Activated CD4-positive, alpha-beta T cell treated with anti-CD3 and anti-CD28 coated beads, Interleukin-2, amount 10 ng/mL, durations not matched to agents 7 days and 5 days (primary cell): ENCODE results near the gene SYNGAP1. TPM values are rescaled to one million over a fixed set of nuclear protein-coding genes. Genes with fewer than 3 reads are reported as not detected.

Source experiments
- CTCF ChIA-PET: fragments of 350-600 bp; sonication (Branson Sonifier 250); formaldehyde crosslinking; loops from one replicate; lab custom pipeline; 2021; ENCODE audit warnings: antibody characterized with exemption; lab: Charles Lee
- POLR2A ChIA-PET: fragments of 350-600 bp; sonication (Branson Sonifier 250); formaldehyde crosslinking; loops from one replicate; lab custom pipeline; 2021; ENCODE audit warnings: antibody characterized with exemption; lab: Charles Lee
- DNase-seq: peaks from one replicate; pipeline ENCODE4 v3.0.0-alpha.2; 2020
- H3K27ac Mint-ChIP-seq: one replicate; pipeline ENCODE4 v1.8.0; 2021; ENCODE audit warnings: mild to moderate bottlenecking, moderate library complexity, mixed read lengths
- H3K27me3 Mint-ChIP-seq: one replicate; pipeline ENCODE4 v1.8.0; 2021; ENCODE audit warnings: mixed read lengths
- H3K36me3 Mint-ChIP-seq: one replicate; pipeline ENCODE4 v1.8.0; 2021; ENCODE audit warnings: low read depth, mixed read lengths
- H3K4me1 Mint-ChIP-seq: one replicate; pipeline ENCODE4 v1.8.0; 2021; ENCODE audit warnings: mixed read lengths
- H3K4me3 Mint-ChIP-seq: one replicate; pipeline ENCODE4 v1.8.0; 2021; ENCODE audit warnings: mild to moderate bottlenecking, moderate library complexity, mixed read lengths
- H3K9me3 Mint-ChIP-seq: one replicate; pipeline ENCODE4 v1.8.0; 2021; ENCODE audit warnings: mixed read lengths
- total RNA-seq, 2 experiments: library from RNA; stranded (reverse); gene quantifications; one replicate each; pipeline ENCODE4 v1.2.3, GENCODE V29; 2021

Gene SYNGAP1
- total RNA-seq, 2 experiments from 2014 or later, result 42.9 to 44.9 TPM

GRCh38 chr6:33427585-33428223 is 7.8 kb downstream of the SYNGAP1 start:
- DNase-seq, result peak; percentile 64
- H3K27ac Mint-ChIP-seq, result peak overlapping the region; percentile 90
- POLR2A ChIA-PET, result no interaction called here
- CTCF ChIA-PET, result no interaction called here
- H3K9me3 Mint-ChIP-seq, result no peaks in the 10 kb centered on the region
- no peaks in the 10 kb centered on the region for H3K27me3 Mint-ChIP-seq
- peaks cover 86% of the 10 kb centered on the region for H3K4me1 Mint-ChIP-seq
- H3K36me3 Mint-ChIP-seq, result peaks cover 21% of the 10 kb centered on the region
- peak overlapping the region; percentile 88 for H3K4me3 Mint-ChIP-seq

DNA sequence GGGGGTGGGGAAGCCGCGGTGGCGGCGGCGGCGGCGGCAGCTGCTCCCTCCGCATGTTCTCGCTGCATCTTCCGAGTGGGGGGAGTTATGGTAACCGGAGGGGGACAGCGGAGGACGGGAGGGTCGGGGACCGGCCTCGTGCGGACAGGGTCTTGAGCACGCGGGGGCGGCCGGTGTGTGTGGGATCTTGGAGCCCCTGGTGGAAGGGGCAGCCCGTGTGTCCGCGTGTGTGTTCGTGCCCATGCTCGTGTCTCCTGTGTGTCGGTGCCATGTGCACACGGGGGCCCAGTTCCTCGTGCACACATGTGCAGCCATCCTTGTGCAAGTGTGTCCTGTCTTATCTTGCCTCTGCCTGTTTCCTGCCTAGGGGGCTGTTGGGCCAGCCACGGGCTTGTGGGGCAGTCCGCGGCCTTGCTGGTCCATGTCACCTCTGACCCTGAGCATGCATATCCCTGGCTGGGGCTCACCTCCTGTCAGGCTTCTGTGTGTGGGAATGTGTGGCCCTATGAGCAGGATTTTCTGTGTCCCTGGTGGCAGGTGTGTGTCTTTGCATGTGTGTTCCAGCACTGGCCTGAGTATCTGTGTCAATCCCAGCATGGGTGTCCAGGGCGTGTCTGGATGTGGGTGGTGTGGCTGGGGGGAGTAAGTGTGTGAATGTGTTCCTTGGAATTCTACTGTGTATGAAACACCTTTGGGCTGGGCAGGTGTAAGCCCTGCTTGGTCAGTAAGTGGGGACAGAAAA is 8.5 kb downstream of the SYNGAP1 start:
- ChIA-PET CTCF (interaction anchor here (0.7 to 4.1 kb wide), 10 partner anchors 10 to 805 kb away, joined by 3 to 28 read pairs (median 4); partner anchors contain the start of genes CUTA, SYNGAP1 and ZBTB22), POLR2A (interaction anchor here (1.0 kb wide), 1 partner anchor 142 kb away, joined by 3 read pairs; no protein-coding TSS in a partner anchor)
- H3K4me3 Mint-ChIP-seq, result peak overlapping the region; percentile 83
- peaks cover 24% of the 10 kb centered on the region for H3K36me3 Mint-ChIP-seq
- H3K9me3 Mint-ChIP-seq, result no peaks in the 10 kb centered on the region
- no peaks in the 10 kb centered on the region for H3K27me3 Mint-ChIP-seq
- peak overlapping the region; percentile 93 for H3K27ac Mint-ChIP-seq
- DNase-seq, result peak; percentile 45
- H3K4me1 Mint-ChIP-seq, result peaks cover 86% of the 10 kb centered on the region

GRCh38 chr6:33428966-33429749 is 9.3 kb downstream of the SYNGAP1 start:
- Mint-ChIP-seq H3K27ac (peak overlapping the region; percentile 93), H3K9me3 (no peaks in the 10 kb centered on the region), H3K27me3 (no peaks in the 10 kb centered on the region), H3K36me3 (peaks cover 17% of the 10 kb centered on the region), H3K4me3 (peak overlapping the region; percentile 83), H3K4me1 (peaks cover 80% of the 10 kb centered on the region)
- POLR2A ChIA-PET, result interaction anchor here (1.0 kb wide), 1 partner anchor 142 kb away, joined by 3 read pairs; no protein-coding TSS in a partner anchor
- CTCF ChIA-PET, result interaction anchor here (0.5 to 4.1 kb wide), 12 partner anchors 11 to 804 kb away, joined by 3 to 28 read pairs (median 4); partner anchors contain the start of genes CUTA, ITPR3, SYNGAP1 and ZBTB22
- no peak for DNase-seq

GRCh38 chr6:33429750-33430052 is 9.8 kb downstream of the SYNGAP1 start:
- ChIA-PET POLR2A (interaction anchor here (1.0 kb wide), 1 partner anchor 141 kb away, joined by 3 read pairs; no protein-coding TSS in a partner anchor), CTCF (interaction anchor here (0.5 to 4.1 kb wide), 8 partner anchors 11 to 804 kb away, joined by 3 to 28 read pairs (median 3); partner anchors contain the start of genes BAK1, CUTA, ITPR3 and SYNGAP1)
- Mint-ChIP-seq H3K9me3 (no peaks in the 10 kb centered on the region), H3K36me3 (peaks cover 12% of the 10 kb centered on the region), H3K4me1 (peaks cover 74% of the 10 kb centered on the region), H3K27ac (peak overlapping the region; percentile 93), H3K27me3 (no peaks in the 10 kb centered on the region), H3K4me3 (peak overlapping the region; percentile 83)
- DNase-seq, result peak; percentile 39

- CTCF ChIA-PET, result interaction anchor here (0.9 to 4.1 kb wide), 6 partner anchors 12 to 271 kb away, joined by 3 to 28 read pairs (median 4); partner anchors contain the start of genes BAK1, CUTA and SYNGAP1
- DNase-seq, result peak; percentile 39
- Mint-ChIP-seq H3K36me3 (peaks cover 14% of the 10 kb centered on the region), H3K27ac (peak overlapping the region; percentile 93), H3K9me3 (no peaks in the 10 kb centered on the region), H3K4me3 (peak overlapping the region; percentile 83), H3K27me3 (no peaks in the 10 kb centered on the region), H3K4me1 (peaks cover 70% of the 10 kb centered on the region)
- POLR2A ChIA-PET, result interaction anchor here (1.1 kb wide), 1 partner anchor 20 kb away, joined by 3 read pairs; the partner anchor contains the start of gene PHF1
These were observed 10.5 kb downstream of the SYNGAP1 start for GRCh38 chr6:33430334-33430733.

GRCh38 chr6:33430991-33431879 is 11.4 kb downstream of the SYNGAP1 start:
- H3K4me1 Mint-ChIP-seq, result peaks cover 67% of the 10 kb centered on the region
- DNase-seq, result peak; percentile 89
- peak overlapping the region; percentile 93 for H3K27ac Mint-ChIP-seq
- H3K9me3 Mint-ChIP-seq, result no peaks in the 10 kb centered on the region
- POLR2A ChIA-PET, result interaction anchor here (1.1 kb wide), 1 partner anchor 21 kb away, joined by 3 read pairs; the partner anchor contains the start of gene PHF1
- no peaks in the 10 kb centered on the region for H3K27me3 Mint-ChIP-seq
- CTCF ChIA-PET, result interaction anchor here (0.6 to 4.1 kb wide), 8 partner anchors 13 to 270 kb away, joined by 3 to 28 read pairs (median 4); partner anchors contain the start of genes BAK1, CUTA, SYNGAP1 and ZBTB9
- peaks cover 16% of the 10 kb centered on the region for H3K36me3 Mint-ChIP-seq
- peak overlapping the region; percentile 83 for H3K4me3 Mint-ChIP-seq

DNA sequence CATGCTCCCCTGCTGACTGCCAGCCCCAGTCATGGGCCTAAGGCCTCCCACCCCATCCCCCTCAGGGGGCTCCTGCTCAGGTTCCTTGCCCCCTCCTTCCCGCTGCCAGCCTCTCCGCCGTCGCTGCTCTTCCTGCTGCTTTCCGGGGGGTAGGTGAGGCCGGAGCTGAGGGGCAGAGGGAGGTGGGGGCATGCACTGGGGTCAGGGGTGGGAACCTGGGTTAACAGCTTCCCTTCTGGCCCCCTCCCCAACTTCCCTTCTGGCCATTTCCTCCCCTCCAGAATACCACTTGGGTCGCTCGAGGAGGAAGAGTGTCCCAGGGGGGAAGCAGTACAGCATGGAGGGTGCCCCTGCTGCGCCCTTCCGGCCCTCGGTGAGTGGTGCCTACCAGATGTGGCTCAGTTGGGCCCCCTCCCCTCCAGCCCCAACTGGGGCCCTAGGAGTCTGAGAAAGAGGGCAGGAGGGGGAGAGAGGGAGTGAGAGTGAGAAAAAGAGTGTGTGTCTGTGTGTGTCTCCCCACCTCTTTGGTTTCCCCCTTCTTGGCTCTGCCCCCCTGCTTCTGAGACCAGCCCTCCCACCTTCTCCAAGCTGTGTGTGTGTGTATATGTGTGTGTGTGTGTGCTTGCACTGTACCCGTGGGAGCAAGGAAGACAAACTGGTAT is 12.1 kb downstream of the SYNGAP1 start:
- Mint-ChIP-seq H3K36me3 (peaks cover 21% of the 10 kb centered on the region), H3K4me3 (peak overlapping the region; percentile 83), H3K27me3 (no peaks in the 10 kb centered on the region), H3K9me3 (no peaks in the 10 kb centered on the region), H3K27ac (peak overlapping the region; percentile 58), H3K4me1 (peaks cover 60% of the 10 kb centered on the region)
- ChIA-PET CTCF (interaction anchor here (1.3 to 4.1 kb wide), 4 partner anchors 13 to 269 kb away, joined by 4 to 28 read pairs (median 6); partner anchors contain the start of genes CUTA, SYNGAP1 and ZBTB9), POLR2A (no interaction called here)
- no peak for DNase-seq

DNA sequence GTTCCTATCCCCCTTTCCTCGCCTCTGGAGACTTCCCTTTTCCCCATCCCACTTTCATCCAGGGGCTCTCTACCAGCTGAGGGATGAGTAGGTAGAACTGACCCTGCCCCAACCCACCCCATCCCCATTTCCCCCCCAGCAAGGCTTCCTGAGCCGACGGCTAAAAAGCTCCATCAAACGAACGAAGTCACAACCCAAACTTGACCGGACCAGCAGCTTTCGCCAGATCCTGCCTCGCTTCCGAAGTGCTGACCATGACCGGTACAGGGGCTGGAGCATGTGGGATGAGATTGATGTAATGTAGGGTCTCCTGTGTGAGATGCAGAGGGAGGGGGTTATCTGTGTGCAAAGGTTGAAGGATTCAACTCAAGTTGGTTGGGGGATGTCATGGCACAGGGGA is 12.7 kb downstream of the SYNGAP1 start:
- H3K4me3 Mint-ChIP-seq, result peak overlapping the region; percentile 83
- peak overlapping the region; percentile 66 for H3K27ac Mint-ChIP-seq
- CTCF ChIA-PET, result interaction anchor here (2.7 kb wide), 1 partner anchor 12 kb away, joined by 6 read pairs; no protein-coding TSS in a partner anchor

GRCh38 chr6:33433001-33433543 is 13.2 kb downstream of the SYNGAP1 start:
- peaks cover 26% of the 10 kb centered on the region for H3K36me3 Mint-ChIP-seq
- H3K4me3 Mint-ChIP-seq, result peak overlapping the region; percentile 39
- H3K4me1 Mint-ChIP-seq, result peaks cover 54% of the 10 kb centered on the region
- no peak for DNase-seq
- ChIA-PET POLR2A (no interaction called here), CTCF (no interaction called here)
- H3K27me3 Mint-ChIP-seq, result no peaks in the 10 kb centered on the region
- peak overlapping the region; percentile 66 for H3K27ac Mint-ChIP-seq
- H3K9me3 Mint-ChIP-seq, result no peaks in the 10 kb centered on the region

More for the DNA sequence above, 12.7 kb downstream of the SYNGAP1 start:
- Mint-ChIP-seq H3K4me1 (peaks cover 55% of the 10 kb centered on the region), H3K27me3 (no peaks in the 10 kb centered on the region), H3K9me3 (no peaks in the 10 kb centered on the region), H3K36me3 (peaks cover 25% of the 10 kb centered on the region)
- POLR2A ChIA-PET, result no interaction called here
- no peak for DNase-seq

DNA sequence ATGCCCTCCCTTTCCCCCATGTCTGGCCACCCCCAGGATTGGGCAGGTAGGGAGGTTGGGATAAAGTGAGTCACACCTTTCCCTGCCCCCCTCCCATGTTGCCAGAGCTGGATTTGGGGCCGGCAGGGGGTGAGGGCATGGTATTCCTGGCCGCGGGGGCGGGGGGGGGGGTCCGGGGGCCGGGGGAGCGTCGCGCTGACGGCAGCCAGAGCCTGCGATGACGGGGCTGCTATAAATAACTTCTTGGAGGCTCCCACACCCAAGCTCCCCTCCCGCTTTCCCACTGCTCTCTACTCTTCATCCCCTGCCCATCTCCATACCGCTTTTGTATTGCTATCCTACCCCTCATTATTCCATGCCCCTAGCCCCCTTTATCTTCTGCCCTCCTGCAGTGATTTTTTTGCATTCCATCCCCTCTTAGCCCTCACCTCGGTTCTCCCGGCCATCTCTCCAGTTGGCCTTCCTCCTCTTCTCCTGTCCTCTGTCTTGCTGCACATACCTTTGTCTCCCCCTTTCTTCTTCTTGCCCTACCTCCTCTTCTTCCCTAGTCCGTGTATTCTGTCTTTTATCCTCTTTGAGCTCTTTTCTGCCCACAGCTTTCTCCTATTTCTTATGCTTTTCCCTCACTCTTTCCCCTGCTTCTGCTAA is 13.8 kb downstream of the SYNGAP1 start:
- Mint-ChIP-seq H3K4me3 (no peak overlapping the region), H3K9me3 (no peaks in the 10 kb centered on the region), H3K27ac (no peak overlapping the region), H3K4me1 (peaks cover 48% of the 10 kb centered on the region), H3K27me3 (no peaks in the 10 kb centered on the region), H3K36me3 (peaks cover 29% of the 10 kb centered on the region)
- ChIA-PET POLR2A (no interaction called here), CTCF (interaction anchor here (0.6 kb wide), 1 partner anchor 1056 kb away, joined by 4 read pairs; no protein-coding TSS in a partner anchor)
- no peak for DNase-seq
